Spleen (tissue), 13 donors: ENCODE results near the gene STK40. TPM values are rescaled to one million over a fixed set of nuclear protein-coding genes. Genes with fewer than 3 reads are reported as not detected.

Experiments
- DNase-seq: peaks from one replicate; pipeline ENCODE4 v3.0.0-alpha.2; 2020
- H3K27ac ChIP-seq, 8 donors: fragments of 200-600 bp; sonication (generic) in 7 of 8; 1 replicate in 4 of 8; 2 replicates in 4 of 8; pipeline versions ENCODE4 v1.5.0 to v1.8.0; 2016 to 2021; ENCODE audit warnings: inconsistent platforms in 4 of 8, mild to moderate bottlenecking in 4 of 8, moderate library complexity in 1 of 8
- H3K27me3 ChIP-seq, 7 donors: fragments of 200-600 bp; sonication (generic) in 6 of 7; replicated peaks in 1 of 7; 1 replicate in 4 of 7; 2 replicates in 3 of 7; pipeline versions ENCODE4 v1.5.0 to v1.8.0; 2016 to 2021; ENCODE audit warnings: inconsistent platforms in 3 of 7, mild to moderate bottlenecking in 1 of 7
- H3K36me3 ChIP-seq, 6 donors: fragments of 200-600 bp; sonication (generic) in 5 of 6; 1 replicate in 4 of 6; 2 replicates in 2 of 6; pipeline versions ENCODE4 v1.5.0 to v1.8.0; 2016 to 2021; ENCODE audit warnings: inconsistent platforms in 2 of 6
- H3K4me1 ChIP-seq, 6 donors: fragments of 200-600 bp; sonication (generic) in 5 of 6; 1 replicate in 3 of 6; 2 replicates in 3 of 6; pipeline versions ENCODE4 v1.5.0 to v1.8.0; 2016 to 2021; ENCODE audit warnings: inconsistent platforms in 3 of 6
- H3K4me3 ChIP-seq, 8 donors: fragments of 200-600 bp; sonication (generic) in 7 of 8; 1 replicate in 4 of 8; 2 replicates in 4 of 8; pipeline versions ENCODE4 v1.5.0 to v1.8.0; 2016 to 2021; ENCODE audit warnings: inconsistent platforms in 4 of 8, mild to moderate bottlenecking in 4 of 8, moderate library complexity in 2 of 8
- H3K9me3 ChIP-seq, 8 donors: fragments of 200-600 bp; sonication (generic) in 7 of 8; 1 replicate in 4 of 8; 2 replicates in 4 of 8; pipeline versions ENCODE4 v1.5.0 to v1.8.0; 2016 to 2021; ENCODE audit warnings: inconsistent platforms in 4 of 8
- CTCF ChIP-seq, 11 experiments: fragments of 200-600 bp in 7 of 11; fragments of 450-650 bp in 4 of 11; sonication (generic) in 4 of 11; IDR thresholded peaks in 8 of 11; conservative IDR thresholded peaks in 3 of 11; 1 replicate in 7 of 11; 2 replicates in 4 of 11; pipeline versions ENCODE4 v1.4.0 to v1.8.0; 2016 to 2021; ENCODE audit warnings: antibody characterized with exemption in 11 of 11, inconsistent platforms in 4 of 11, mild to moderate bottlenecking in 1 of 11
- POLR2A ChIP-seq, 3 donors: fragments of 450-650 bp; IDR thresholded peaks; one replicate each; pipeline ENCODE4 v1.5.1; 2017; ENCODE audit warnings: antibody characterized with exemption in 3 of 3, mild to moderate bottlenecking in 1 of 3
- POLR2AphosphoS5 ChIP-seq, 3 donors: sonication (generic); formaldehyde crosslinking; IDR thresholded peaks; one replicate each; pipeline ENCODE4 v1.5.1; 2017; ENCODE audit warnings: antibody characterized with exemption in 3 of 3
- WGBS, 5 donors: extraction: QIAGEN DNeasy Blood & Tissue Kit in 3 of 5; methylation state at CpG; one replicate each; pipeline versions ENCODE4 v1.1.5 to v1.1.7; 2013 to 2018; 5-methylcytosine and 5-hydroxymethylcytosine counted together
- intact Hi-C: fragments of 100-400 bp; cut with DNase I; formaldehyde crosslinking; loops from one replicate; pipeline ENCODE4 v1.15.0; 2023; ENCODE audit warnings: low total_unique reads
- long read RNA-seq, 2 donors: transcript quantifications; one replicate each; lab custom pipeline, GENCODE V29; 2026
- polyA plus RNA-seq, 3 donors: library from polyadenylated mRNA; stranded (reverse); fragments of 200-250 nt; gene quantifications; one replicate each; pipeline ENCODE4 v1.2.1, GENCODE V29; 2013
- total RNA-seq, 7 donors: library from RNA; depleted of rRNA in 3 of 7; stranded (reverse); fragments of >200 nt in 3 of 7; fragmentation: NEBNext Ultra II Directional in 4 of 7; extraction: Animal tissue kit (Norgen Biotek cat#: 25700) in 4 of 7; gene quantifications; one replicate each; pipeline versions ENCODE4 v1.1.0 to v1.2.1, GENCODE V29; 2016 to 2021
- donor health status: healthy with polysubstance abuse.
- donor health status: DM: no; HTN: no; CAD: no; lungs with moderate emphysema.
- donor health status: DM: no; HTN: no; CAD: no.
- donor health status: Bipolar disorder and iron deficiency.
- donor health status: healthy.
- donor health status: DM: no; HTN: no; CAD: no.
- donor health status: DM: yes; HTN: yes; CAD: no.

The STK40 gene
- 10 to 100 TPM; 43.3 to 79.2 (median 55.3) TPM for total RNA-seq
- 10 to 100 TPM; 13.7 to 37.4 (median 14.8) TPM for polyA plus RNA-seq
- long read RNA-seq, donor 1, transcript STK40-204 (11 exons, 3,621 nt) = major isoform, 5 of 11 reads
- long read RNA-seq, donor 1, partial matches to known transcripts = 5 of 11 reads
- long read RNA-seq, donor 1, other reads (novel, unspliced or antisense) = 0 of 11 reads
- long read RNA-seq, donor 2, transcript STK40-204 (11 exons, 3,621 nt) = major isoform, 7 of 8 reads
- long read RNA-seq, donor 2, partial matches to known transcripts = 0 of 8 reads
- long read RNA-seq, donor 2, other reads (novel, unspliced or antisense) = 0 of 8 reads

- TF ChIP-seq POLR2A (IDR thresholded peaks at IDR 0.05) (peak in 1 of 3 donors; percentile 83), CTCF (IDR thresholded peaks at IDR 0.05 in 8 of 11, conservative IDR thresholded peaks at IDR 0.05 in 3 of 11) (peak in 2 of 11 experiments; percentile 4 to 13), POLR2AphosphoS5 (IDR thresholded peaks at IDR 0.05) (peak; percentile 85 to 91 (median 91))
- H3K27ac ChIP-seq = peak within 1 kb of the TSS; percentile 93 to 98 (median 97)
- no peaks in the 10 kb centered on the region for H3K9me3 ChIP-seq
- intact Hi-C loops = no loop called here
- H3K27me3 ChIP-seq = no peaks in the 10 kb centered on the region
- H3K36me3 ChIP-seq = peaks cover 0 to 40% (median 0%) of the 10 kb centered on the region in 6 donors
- H3K4me1 ChIP-seq = peaks cover 47 to 92% (median 83%) of the 10 kb centered on the region in 6 donors
- DNase-seq = peak; percentile 99
- WGBS, 5 donors = 0 to 1% (median 1%) methylated on average over 24 to 82 of the region's 82 CpGs
- H3K4me3 ChIP-seq = peak within 1 kb of the TSS; percentile 82 to 98 (median 88)
Observed at GRCh38 chr1:36385410-36386264, at the start of gene STK40. STK40 (minus strand) TSS chr1:36385924; CDS start chr1:36361332, 24,592 bp downstream.

GRCh38 chr1:36433102-36433501 lies 47.4 kb upstream of the STK40 start:
- 50 to 63% (median 62%) methylated on average over 1 of the region's 1 CpG for WGBS, 5 donors
- Histone ChIP-seq H3K9me3 (no peaks in the 10 kb centered on the region), H3K4me3 (no peak overlapping the region), H3K27ac (no peak overlapping the region), H3K27me3 (no peaks in the 10 kb centered on the region), H3K4me1 (no peaks in the 10 kb centered on the region), H3K36me3 (peaks cover 0 to 15% (median 0%) of the 10 kb centered on the region in 6 donors)
- no peak for DNase-seq
- TF ChIP-seq POLR2A (IDR thresholded peaks at IDR 0.05) = no peak
- TF ChIP-seq POLR2AphosphoS5 (IDR thresholded peaks at IDR 0.05) = no peak
- TF ChIP-seq CTCF (IDR thresholded peaks at IDR 0.05 in 8 of 11, conservative IDR thresholded peaks at IDR 0.05 in 3 of 11) = no peak
- intact Hi-C loops = no loop called here

GRCh38 chr1:36432616-36433015 lies 46.9 kb upstream of the STK40 start:
- no peaks in the 10 kb centered on the region for H3K27me3 ChIP-seq
- WGBS, 5 donors = 66 to 94% (median 85%) methylated on average over 4 of the region's 4 CpGs
- intact Hi-C loops = no loop called here
- no peaks in the 10 kb centered on the region for H3K9me3 ChIP-seq
- TF ChIP-seq CTCF (IDR thresholded peaks at IDR 0.05 in 8 of 11, conservative IDR thresholded peaks at IDR 0.05 in 3 of 11) (no peak), POLR2A (IDR thresholded peaks at IDR 0.05) (no peak), POLR2AphosphoS5 (IDR thresholded peaks at IDR 0.05) (no peak)
- no peaks in the 10 kb centered on the region for H3K4me1 ChIP-seq
- H3K27ac ChIP-seq = no peak overlapping the region
- DNase-seq = no peak
- peaks cover 0 to 15% (median 0%) of the 10 kb centered on the region in 6 donors for H3K36me3 ChIP-seq
- H3K4me3 ChIP-seq = no peak overlapping the region

GRCh38 chr1:36425791-36426190 lies 40.1 kb upstream of the STK40 start:
- no peak for DNase-seq
- intact Hi-C loops = no loop called here
- H3K27me3 ChIP-seq = no peaks in the 10 kb centered on the region

More at GRCh38 chr1:36425791-36426190, 40.1 kb upstream of the STK40 start:
- WGBS, 5 donors = 74 to 87% (median 78%) methylated on average over 4 of the region's 4 CpGs
- Histone ChIP-seq H3K9me3 (no peaks in the 10 kb centered on the region), H3K27ac (no peak overlapping the region), H3K36me3 (peaks cover 0 to 9% (median 0%) of the 10 kb centered on the region in 6 donors), H3K4me1 (peaks cover 0 to 13% (median 2%) of the 10 kb centered on the region in 6 donors), H3K4me3 (no peak overlapping the region)
- no peak for TF ChIP-seq POLR2AphosphoS5 (IDR thresholded peaks at IDR 0.05)
- no peak for TF ChIP-seq CTCF (IDR thresholded peaks at IDR 0.05 in 8 of 11, conservative IDR thresholded peaks at IDR 0.05 in 3 of 11)
- no peak for TF ChIP-seq POLR2A (IDR thresholded peaks at IDR 0.05)
